Medulla oblongata (tissue), 1 donor: ENCODE results near the gene EFS.
"Not testable (repeated sequence)": the region's sequence is repeated elsewhere in the genome, so short reads cannot be mapped to it uniquely, and the experiment has no call there.

Experiments
- DNase-seq: peaks from one replicate; pipeline ENCODE4 v3.0.0-alpha.2; 2015; ENCODE audit errors: extremely low spot score

The EFS gene

GRCh38 chr14:23365036-23365731, at the start of gene EFS:
Gene EFS, minus strand, starts transcription at chr14:23365172. Its CDS starts 147 bp downstream, at chr14:23365025.
- DNase-seq, result peak; percentile 54

GRCh38 chr14:23414254-23414653, 49.3 kb upstream of the EFS start:
- no peak for DNase-seq

GRCh38 chr14:23413681-23414080, 48.7 kb upstream of the EFS start:
- no peak for DNase-seq

GRCh38 chr14:23411563-23412525, 46.9 kb upstream of the EFS start:
- no peak for DNase-seq

GRCh38 chr14:23409966-23410635, 45.1 kb upstream of the EFS start:
- no peak for DNase-seq

- no peak for DNase-seq
Observed at GRCh38 chr14:23409475-23409874, 44.5 kb upstream of the EFS start.

GRCh38 chr14:23408307-23408630, 43.3 kb upstream of the EFS start:
- DNase-seq, result no peak

- no peak for DNase-seq
Observed at GRCh38 chr14:23407516-23408306, 42.7 kb upstream of the EFS start, which contains the start of gene MYH6. Gene MYH6, minus strand, starts transcription at chr14:23408273. Its CDS starts 1,050 bp downstream, at chr14:23407223.

- no peak for DNase-seq
Observed at GRCh38 chr14:23406725-23407355, 41.9 kb upstream of the EFS start.

GRCh38 chr14:23406244-23406643, 41.3 kb upstream of the EFS start:
- peak; percentile 60 for DNase-seq

- no peak for DNase-seq
Observed at GRCh38 chr14:23405516-23406025, 40.6 kb upstream of the EFS start.

GRCh38 chr14:23405096-23405495, 40.1 kb upstream of the EFS start:
- no peak for DNase-seq

- no peak for DNase-seq
Observed at GRCh38 chr14:23404331-23404900, 39.4 kb upstream of the EFS start.

- DNase-seq, result no peak
Observed at GRCh38 chr14:23403908-23404307, 38.9 kb upstream of the EFS start.

GRCh38 chr14:23403139-23403438, 38.1 kb upstream of the EFS start:
- no peak for DNase-seq

- DNase-seq, result no peak
Observed at GRCh38 chr14:23402296-23403138, 37.5 kb upstream of the EFS start.

- DNase-seq, result no peak
Observed at GRCh38 chr14:23401291-23401690, 36.3 kb upstream of the EFS start.

- not testable (repeated sequence) for DNase-seq
Observed at GRCh38 chr14:23400496-23401149, 35.7 kb upstream of the EFS start.

GRCh38 chr14:23399591-23399990, 34.6 kb upstream of the EFS start:
- DNase-seq, result no peak
